Neural cell (in vitro differentiated cells): ENCODE measurements around the gene SAMD1. TPM values are rescaled to one million over a fixed set of nuclear protein-coding genes. Genes with fewer than 3 reads are reported as not detected.

Experiments
- H2AFZ ChIP-seq: fragments of 200-600, 300-800 bp; sonication (generic), shearing (Covaris generic); 2 replicates; pipeline ENCODE4 v1.6.0; 2014; ENCODE audit warnings: low read depth, mild to moderate bottlenecking, antibody characterized with exemption, low read length, moderate library complexity
- H3F3A ChIP-seq: fragments of 200-600 bp; shearing (Covaris generic); 2 replicates; pipeline ENCODE4 v1.6.1; 2016; ENCODE audit warnings: mild to moderate bottlenecking, moderate library complexity, mixed read lengths, antibody characterized with exemption, low read length; ENCODE audit not compliant: insufficient read depth, poor library complexity, severe bottlenecking
- H3K27ac ChIP-seq: fragments of 200-600, 300-800 bp; sonication (generic), shearing (Covaris generic); 2 replicates; pipeline ENCODE4 v1.5.1; 2014; ENCODE audit warnings: mild to moderate bottlenecking, low read length, moderate library complexity
- H3K27me3 ChIP-seq: fragments of 300-800, 200-600 bp; sonication (generic), shearing (Covaris generic); 2 replicates; pipeline ENCODE4 v1.6.0; 2014; ENCODE audit warnings: mild to moderate bottlenecking, low read depth, low read length, moderate library complexity; ENCODE audit not compliant: insufficient read depth
- H3K36me3 ChIP-seq: fragments of 300-800, 200-600 bp; sonication (generic), shearing (Covaris generic); 2 replicates; pipeline ENCODE4 v1.5.1; 2014; ENCODE audit warnings: mild to moderate bottlenecking, antibody characterized with exemption, low read length, moderate library complexity; ENCODE audit not compliant: insufficient read depth
- H3K4me2 ChIP-seq: fragments of 300-800, 200-600 bp; sonication (generic), shearing (Covaris generic); 2 replicates; pipeline ENCODE4 v1.6.0; 2014; ENCODE audit warnings: mild to moderate bottlenecking, low read length
- H3K4me3 ChIP-seq: fragments of 300-800, 200-600 bp; sonication (generic), shearing (Covaris generic); 2 replicates; pipeline ENCODE4 v1.5.1; 2014; ENCODE audit warnings: mild to moderate bottlenecking, low read length, moderate library complexity
- H3K79me2 ChIP-seq: fragments of 200-600 bp; shearing (Covaris generic); replicated peaks from 2 replicates; pipeline ENCODE4 v1.6.0; 2014; ENCODE audit warnings: mild to moderate bottlenecking, low read length, moderate library complexity; ENCODE audit not compliant: insufficient read depth
- H3K9ac ChIP-seq: fragments of 300-800, 200-600 bp; sonication (generic), shearing (Covaris generic); 2 replicates; pipeline ENCODE4 v1.6.1; 2016; ENCODE audit warnings: mild to moderate bottlenecking, low read length, mixed read lengths
- H3K9me2 ChIP-seq: fragments of 200-600 bp; shearing (Covaris generic); 2 replicates; pipeline ENCODE4 v1.6.1; 2016; ENCODE audit warnings: mild to moderate bottlenecking, low read length, mixed read lengths; ENCODE audit not compliant: insufficient read depth
- H3K9me3 ChIP-seq: fragments of 200-600, 300-800 bp; sonication (generic), shearing (Covaris generic); 2 replicates; pipeline ENCODE4 v1.6.1; 2016; ENCODE audit warnings: mild to moderate bottlenecking, mixed run types, low read length, moderate library complexity, mixed read lengths
- H4K20me1 ChIP-seq: fragments of 200-600 bp; shearing (Covaris generic); 2 replicates; pipeline ENCODE4 v1.6.1; 2016; ENCODE audit warnings: mild to moderate bottlenecking, mixed run types; ENCODE audit not compliant: insufficient read depth
- EP300 ChIP-seq: fragments of 450-650 bp; conservative IDR thresholded peaks from 2 replicates; pipeline ENCODE4 v1.6.1; 2014; ENCODE audit warnings: antibody characterized with exemption, mild to moderate bottlenecking, moderate library complexity; ENCODE audit not compliant: poor library complexity, severe bottlenecking
- EZH2 ChIP-seq: fragments of 200-600, 300-800 bp; shearing (Covaris generic), sonication (generic); IDR thresholded peaks from 2 replicates; pipeline ENCODE4 v1.6.1; 2014; ENCODE audit warnings: antibody characterized with exemption, low read length, borderline replicate concordance, mild to moderate bottlenecking; ENCODE audit not compliant: insufficient read depth, poor library complexity, severe bottlenecking
- MXI1 ChIP-seq: fragments of 450-650 bp; conservative IDR thresholded peaks from 2 replicates; pipeline ENCODE4 v1.6.1; 2014; ENCODE audit warnings: antibody characterized with exemption, mild to moderate bottlenecking; ENCODE audit not compliant: poor library complexity, severe bottlenecking
- POLR2AphosphoS5 ChIP-seq: IDR thresholded peaks from 2 replicates; pipeline ENCODE4 v1.6.1; 2012
- RAD21 ChIP-seq: fragments of 450-650 bp; conservative IDR thresholded peaks from 2 replicates; pipeline ENCODE4 v1.6.1; 2014; ENCODE audit warnings: antibody characterized with exemption, mild to moderate bottlenecking, moderate library complexity
- SMC3 ChIP-seq: fragments of 450-650 bp; conservative IDR thresholded peaks from 2 replicates; pipeline ENCODE4 v1.6.1; 2014; ENCODE audit warnings: antibody characterized with exemption, mild to moderate bottlenecking, moderate library complexity; ENCODE audit not compliant: poor library complexity
- TAF1 ChIP-seq: IDR thresholded peaks from 2 replicates; pipeline ENCODE4 v1.6.1; 2012; ENCODE audit warnings: low read depth
- polyA plus RNA-seq: library from polyadenylated mRNA; depleted of rRNA; stranded (reverse); fragments of >200 nt; gene quantifications from 2 replicates; pipeline ENCODE4 v1.2.3, GENCODE V29; 2014
- TF ChIP-seq, protein P1 (sequence below): fragments of 450-650 bp; IDR thresholded peaks from 2 replicates; pipeline ENCODE4 v1.5.1; 2014; ENCODE audit warnings: antibody characterized with exemption, mild to moderate bottlenecking, moderate library complexity; ENCODE audit not compliant: poor library complexity, severe bottlenecking
- TF ChIP-seq, protein P2 (sequence below): IDR thresholded peaks from 2 replicates; pipeline ENCODE4 v1.6.1; 2012; ENCODE audit warnings: borderline replicate concordance

SAMD1 gene
- polyA plus RNA-seq, 1 donor from 2014 or later: 38.1 TPM

- H3K9ac ChIP-seq: no peak overlapping the region
- no peaks in the 10 kb centered on the region for H3K9me3 ChIP-seq
- H3K79me2 ChIP-seq: no peaks in the 10 kb centered on the region
- no peak overlapping the region for H2AFZ ChIP-seq
- H3K36me3 ChIP-seq: no peaks in the 10 kb centered on the region
- H3K27me3 ChIP-seq: peaks cover 11% of the 10 kb centered on the region
- no peaks in the 10 kb centered on the region for H3K9me2 ChIP-seq
- no peaks in the 10 kb centered on the region for H4K20me1 ChIP-seq
- no peak overlapping the region for H3K27ac ChIP-seq
- no peaks in the 10 kb centered on the region for H3F3A ChIP-seq
- no peak for TF ChIP-seq MXI1
- TF ChIP-seq, protein P1, sequence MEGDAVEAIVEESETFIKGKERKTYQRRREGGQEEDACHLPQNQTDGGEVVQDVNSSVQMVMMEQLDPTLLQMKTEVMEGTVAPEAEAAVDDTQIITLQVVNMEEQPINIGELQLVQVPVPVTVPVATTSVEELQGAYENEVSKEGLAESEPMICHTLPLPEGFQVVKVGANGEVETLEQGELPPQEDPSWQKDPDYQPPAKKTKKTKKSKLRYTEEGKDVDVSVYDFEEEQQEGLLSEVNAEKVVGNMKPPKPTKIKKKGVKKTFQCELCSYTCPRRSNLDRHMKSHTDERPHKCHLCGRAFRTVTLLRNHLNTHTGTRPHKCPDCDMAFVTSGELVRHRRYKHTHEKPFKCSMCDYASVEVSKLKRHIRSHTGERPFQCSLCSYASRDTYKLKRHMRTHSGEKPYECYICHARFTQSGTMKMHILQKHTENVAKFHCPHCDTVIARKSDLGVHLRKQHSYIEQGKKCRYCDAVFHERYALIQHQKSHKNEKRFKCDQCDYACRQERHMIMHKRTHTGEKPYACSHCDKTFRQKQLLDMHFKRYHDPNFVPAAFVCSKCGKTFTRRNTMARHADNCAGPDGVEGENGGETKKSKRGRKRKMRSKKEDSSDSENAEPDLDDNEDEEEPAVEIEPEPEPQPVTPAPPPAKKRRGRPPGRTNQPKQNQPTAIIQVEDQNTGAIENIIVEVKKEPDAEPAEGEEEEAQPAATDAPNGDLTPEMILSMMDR: no peak
- no peak for TF ChIP-seq SMC3
- TF ChIP-seq POLR2AphosphoS5: no peak
- TF ChIP-seq EZH2: no peak
- TF ChIP-seq TAF1: no peak
- TF ChIP-seq EP300: no peak
- TF ChIP-seq, protein P2, sequence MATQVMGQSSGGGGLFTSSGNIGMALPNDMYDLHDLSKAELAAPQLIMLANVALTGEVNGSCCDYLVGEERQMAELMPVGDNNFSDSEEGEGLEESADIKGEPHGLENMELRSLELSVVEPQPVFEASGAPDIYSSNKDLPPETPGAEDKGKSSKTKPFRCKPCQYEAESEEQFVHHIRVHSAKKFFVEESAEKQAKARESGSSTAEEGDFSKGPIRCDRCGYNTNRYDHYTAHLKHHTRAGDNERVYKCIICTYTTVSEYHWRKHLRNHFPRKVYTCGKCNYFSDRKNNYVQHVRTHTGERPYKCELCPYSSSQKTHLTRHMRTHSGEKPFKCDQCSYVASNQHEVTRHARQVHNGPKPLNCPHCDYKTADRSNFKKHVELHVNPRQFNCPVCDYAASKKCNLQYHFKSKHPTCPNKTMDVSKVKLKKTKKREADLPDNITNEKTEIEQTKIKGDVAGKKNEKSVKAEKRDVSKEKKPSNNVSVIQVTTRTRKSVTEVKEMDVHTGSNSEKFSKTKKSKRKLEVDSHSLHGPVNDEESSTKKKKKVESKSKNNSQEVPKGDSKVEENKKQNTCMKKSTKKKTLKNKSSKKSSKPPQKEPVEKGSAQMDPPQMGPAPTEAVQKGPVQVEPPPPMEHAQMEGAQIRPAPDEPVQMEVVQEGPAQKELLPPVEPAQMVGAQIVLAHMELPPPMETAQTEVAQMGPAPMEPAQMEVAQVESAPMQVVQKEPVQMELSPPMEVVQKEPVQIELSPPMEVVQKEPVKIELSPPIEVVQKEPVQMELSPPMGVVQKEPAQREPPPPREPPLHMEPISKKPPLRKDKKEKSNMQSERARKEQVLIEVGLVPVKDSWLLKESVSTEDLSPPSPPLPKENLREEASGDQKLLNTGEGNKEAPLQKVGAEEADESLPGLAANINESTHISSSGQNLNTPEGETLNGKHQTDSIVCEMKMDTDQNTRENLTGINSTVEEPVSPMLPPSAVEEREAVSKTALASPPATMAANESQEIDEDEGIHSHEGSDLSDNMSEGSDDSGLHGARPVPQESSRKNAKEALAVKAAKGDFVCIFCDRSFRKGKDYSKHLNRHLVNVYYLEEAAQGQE: no peak
- TF ChIP-seq RAD21: no peak
- no peak overlapping the region for H3K4me2 ChIP-seq
- H3K4me3 ChIP-seq: no peak overlapping the region
Observed at GRCh38 chr19:14054099-14054498, 36.5 kb downstream of the SAMD1 start.

- Histone ChIP-seq H3F3A (no peaks in the 10 kb centered on the region), H4K20me1 (no peaks in the 10 kb centered on the region), H3K27ac (no peak overlapping the region), H3K36me3 (no peaks in the 10 kb centered on the region), H3K9me2 (no peaks in the 10 kb centered on the region), H3K4me2 (no peak overlapping the region), H3K79me2 (no peaks in the 10 kb centered on the region), H3K4me3 (no peak overlapping the region), H3K27me3 (peaks cover 6% of the 10 kb centered on the region), H2AFZ (no peak overlapping the region), H3K9ac (no peak overlapping the region), H3K9me3 (no peaks in the 10 kb centered on the region)
- TF ChIP-seq TAF1 (no peak), SMC3 (no peak), EP300 (no peak), POLR2AphosphoS5 (no peak), RAD21 (no peak), EZH2 (no peak)
- TF ChIP-seq, protein P1: no peak
Observed at GRCh38 chr19:14053500-14053899, 37.1 kb downstream of the SAMD1 start.
